Activated naive CD4-positive, alpha-beta T cell treated with anti-CD3 and anti-CD28 coated beads, Interleukin-2, amount 50 U/mL, for 72 hours (primary cell): ENCODE results near the gene DMAC2. TPM values are rescaled to one million over a fixed set of nuclear protein-coding genes. Genes with fewer than 3 reads are reported as not detected.
"Not testable (repeated sequence)": the region's sequence is repeated elsewhere in the genome, so short reads cannot be mapped to it uniquely, and the experiment has no call there.

Experiments used
- ATAC-seq, 2 donors: fragments of 150-1000 bp; cut with Tn5 transposase; 2 replicates each; pipeline ENCODE4 v1.10.0; 2021; ENCODE audit warnings: mild to moderate bottlenecking in 2 of 2, moderate library complexity in 2 of 2
- DNase-seq, 2 donors: peaks; one replicate each; pipeline ENCODE4 v3.0.0; 2021 to 2022; ENCODE audit warnings: low spot score in 2 of 2
- H3K27ac Mint-ChIP-seq, 2 donors: one replicate each; pipeline ENCODE4 v1.8.0; 2022; ENCODE audit warnings: mild to moderate bottlenecking in 2 of 2, mixed read lengths in 2 of 2
- H3K36me3 Mint-ChIP-seq, 2 donors: one replicate each; pipeline ENCODE4 v1.8.0; 2022; ENCODE audit warnings: mixed read lengths in 2 of 2
- H3K9me3 Mint-ChIP-seq, 2 donors: one replicate each; pipeline ENCODE4 v1.8.0; 2022; ENCODE audit warnings: mixed read lengths in 2 of 2
- total RNA-seq, 2 donors: library from RNA; stranded (reverse); gene quantifications; one replicate each; pipeline ENCODE4 v1.2.3, GENCODE V29; 2022

Gene DMAC2
- total RNA-seq = 10 to 100 TPM; 46.7 to 58.5 TPM

- ATAC-seq (peak; percentile 96 to 97), DNase-seq (peak; percentile 89 to 92)
- no peak within 1 kb of the TSS for H3K27ac Mint-ChIP-seq
These were observed at the start of gene DMAC2 for GRCh38 chr19:41439441-41440222. Gene DMAC2 (minus strand): TSS chr19:41439912. CDS start chr19:41439899, 13 bp downstream.

GRCh38 chr19:41486953-41487352 is 47.2 kb upstream of the DMAC2 start:
- H3K36me3 Mint-ChIP-seq = peaks cover 0 to 14% of the 10 kb centered on the region in 2 donors
- not testable (repeated sequence) for H3K9me3 Mint-ChIP-seq, H3K27ac Mint-ChIP-seq, ATAC-seq, DNase-seq

More at GRCh38 chr19:41439441-41440222, at the start of gene DMAC2:
- no peaks in the 10 kb centered on the region for H3K9me3 Mint-ChIP-seq
- no peaks in the 10 kb centered on the region for H3K36me3 Mint-ChIP-seq

DNA sequence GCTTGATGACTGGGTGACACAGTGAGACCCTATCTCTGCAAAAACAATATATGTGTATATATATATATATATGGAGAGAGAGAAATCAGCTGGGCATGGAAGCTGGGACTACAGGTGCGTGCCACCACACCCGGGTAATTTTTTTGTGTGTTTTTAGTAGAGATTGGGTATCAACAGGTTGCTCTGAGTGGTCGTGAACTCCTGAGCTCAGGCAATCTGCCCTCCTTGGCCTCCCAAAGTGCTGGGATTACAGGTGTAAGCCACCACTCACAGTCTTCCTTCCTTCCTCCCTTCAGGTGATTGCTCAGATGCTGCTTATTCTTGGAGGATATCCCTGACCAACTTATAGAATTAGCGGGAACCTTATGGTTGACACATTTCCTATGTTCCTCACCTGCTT is 45.1 kb upstream of the DMAC2 start:
- H3K9me3 Mint-ChIP-seq = peaks cover 0 to 7% of the 10 kb centered on the region in 2 donors
- peaks cover 0 to 14% of the 10 kb centered on the region in 2 donors for H3K36me3 Mint-ChIP-seq
- DNase-seq (no peak), ATAC-seq (no peak)
- H3K27ac Mint-ChIP-seq = peak overlapping the region in 1 of 2 donors; percentile 12

DNA sequence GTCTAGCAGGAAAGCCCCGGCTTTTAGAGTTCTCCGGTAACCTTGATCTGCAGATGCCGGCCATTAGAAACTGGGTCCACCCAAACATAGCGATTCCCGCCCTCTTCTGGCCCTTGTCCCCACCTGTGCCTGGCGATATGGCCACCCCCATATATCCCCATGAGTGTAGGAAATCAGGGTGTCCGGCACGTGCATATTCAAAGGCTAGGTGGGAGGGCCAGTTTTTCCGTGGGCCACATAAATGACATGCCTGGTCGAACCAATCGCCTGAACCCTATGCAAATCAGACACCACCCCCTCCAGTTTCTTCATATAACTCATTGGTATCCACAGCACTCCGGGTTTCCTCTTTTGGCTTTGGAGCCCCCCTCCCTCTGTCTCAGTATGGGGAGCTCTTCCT is 40.6 kb upstream of the DMAC2 start:
- ATAC-seq (no peak), DNase-seq (no peak)
- Mint-ChIP-seq H3K36me3 (no peaks in the 10 kb centered on the region), H3K27ac (peak overlapping the region in 1 of 2 donors; percentile 18), H3K9me3 (no peaks in the 10 kb centered on the region)

GRCh38 chr19:41479757-41480191 is 40.1 kb upstream of the DMAC2 start:
- DNase-seq = no peak

GRCh38 chr19:41478875-41479756 is 39.4 kb upstream of the DMAC2 start:
- DNase-seq = no peak
- no peak for ATAC-seq
- Mint-ChIP-seq H3K9me3 (no peaks in the 10 kb centered on the region), H3K27ac (no peak overlapping the region), H3K36me3 (no peaks in the 10 kb centered on the region)

More at GRCh38 chr19:41479757-41480191, 40.1 kb upstream of the DMAC2 start:
- Mint-ChIP-seq H3K27ac (no peak overlapping the region), H3K36me3 (no peaks in the 10 kb centered on the region), H3K9me3 (no peaks in the 10 kb centered on the region)
- ATAC-seq = no peak

GRCh38 chr19:41478171-41478570 is 38.5 kb upstream of the DMAC2 start:
- DNase-seq = no peak
- ATAC-seq = no peak
- Mint-ChIP-seq H3K9me3 (no peaks in the 10 kb centered on the region), H3K36me3 (no peaks in the 10 kb centered on the region), H3K27ac (no peak overlapping the region)

- no peak for DNase-seq
- ATAC-seq = no peak
- Mint-ChIP-seq H3K36me3 (no peaks in the 10 kb centered on the region), H3K27ac (no peak overlapping the region), H3K9me3 (no peaks in the 10 kb centered on the region)
These were observed 36.9 kb upstream of the DMAC2 start for GRCh38 chr19:41476583-41476982.

DNA sequence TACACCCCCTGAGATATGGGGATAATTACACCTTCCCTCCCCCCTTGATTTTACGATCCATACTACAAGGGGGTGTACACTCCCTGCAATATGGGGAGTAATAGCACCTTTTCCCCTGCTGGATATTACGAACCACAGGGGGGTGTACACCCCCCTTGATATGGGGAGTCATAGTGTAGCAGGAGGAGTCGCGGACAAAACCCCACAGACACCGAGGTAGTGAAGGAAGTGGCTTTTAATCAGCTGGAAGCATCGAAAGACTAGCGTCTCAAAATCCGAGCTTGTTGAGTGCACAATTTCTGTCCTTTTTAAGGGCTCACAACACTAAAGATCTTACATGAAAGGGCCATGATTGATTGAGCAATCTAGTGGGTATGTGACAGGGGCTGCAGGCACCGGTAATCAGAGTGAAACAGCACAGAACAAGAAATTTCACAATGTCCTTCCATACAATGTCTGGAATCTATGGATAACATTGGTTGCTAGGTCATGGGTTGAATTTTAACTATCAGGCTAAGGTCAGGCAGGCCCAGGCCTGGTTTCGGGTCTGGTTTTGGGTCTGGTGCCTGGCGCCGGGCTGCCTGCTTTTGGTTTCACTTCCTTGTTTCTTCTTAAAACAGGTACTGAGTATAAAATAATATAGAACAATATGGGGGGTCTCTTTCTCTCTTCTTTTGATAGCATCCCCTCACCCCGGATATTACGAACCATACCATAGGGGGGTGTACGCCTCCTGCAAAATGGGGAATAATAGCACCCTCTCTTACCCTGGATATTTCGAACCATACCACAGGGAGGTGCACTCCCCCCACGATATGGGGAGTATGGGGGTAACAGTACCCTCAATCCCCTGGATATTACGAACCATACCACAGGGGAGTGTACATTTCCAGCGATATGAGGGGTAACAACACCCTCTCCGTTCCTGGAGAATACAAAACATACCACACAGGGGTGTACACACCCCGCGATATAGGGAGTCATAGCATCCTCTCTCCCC is 23.8 kb upstream of the DMAC2 start:
- peak overlapping the region in 1 of 2 donors; percentile 68 for H3K27ac Mint-ChIP-seq
- not testable (repeated sequence) for DNase-seq, H3K36me3 Mint-ChIP-seq, H3K9me3 Mint-ChIP-seq
- ATAC-seq = peak; percentile 18 to 53

DNA sequence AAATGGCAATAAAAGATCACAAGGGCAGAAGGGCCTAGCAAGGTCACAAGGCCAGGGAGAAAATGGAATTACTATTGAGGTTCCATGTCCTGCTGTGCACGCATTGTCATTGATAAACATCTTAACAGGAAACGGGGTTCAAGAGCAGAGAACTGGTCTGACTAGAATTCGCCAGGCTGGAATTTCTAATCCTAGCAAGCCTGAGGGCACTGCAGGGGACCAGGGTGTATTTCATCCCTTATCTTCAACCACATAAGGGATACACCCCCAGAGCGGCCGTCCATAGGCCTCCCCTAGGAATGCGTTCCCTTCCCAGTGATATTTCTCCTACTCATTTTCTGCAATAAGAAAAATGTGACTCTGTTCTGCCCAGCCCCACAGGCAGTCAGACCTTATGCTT is 22.8 kb upstream of the DMAC2 start:
- ATAC-seq (no peak), DNase-seq (no peak)
- no peaks in the 10 kb centered on the region for H3K9me3 Mint-ChIP-seq
- no peak overlapping the region for H3K27ac Mint-ChIP-seq
- H3K36me3 Mint-ChIP-seq = no peaks in the 10 kb centered on the region

GRCh38 chr19:41457241-41457640 is 17.5 kb upstream of the DMAC2 start:
- Mint-ChIP-seq H3K36me3 (no peaks in the 10 kb centered on the region), H3K9me3 (no peaks in the 10 kb centered on the region), H3K27ac (peak overlapping the region in 1 of 2 donors; percentile 31)
- DNase-seq = no peak
- peak; percentile 93 to 97 for ATAC-seq

DNA sequence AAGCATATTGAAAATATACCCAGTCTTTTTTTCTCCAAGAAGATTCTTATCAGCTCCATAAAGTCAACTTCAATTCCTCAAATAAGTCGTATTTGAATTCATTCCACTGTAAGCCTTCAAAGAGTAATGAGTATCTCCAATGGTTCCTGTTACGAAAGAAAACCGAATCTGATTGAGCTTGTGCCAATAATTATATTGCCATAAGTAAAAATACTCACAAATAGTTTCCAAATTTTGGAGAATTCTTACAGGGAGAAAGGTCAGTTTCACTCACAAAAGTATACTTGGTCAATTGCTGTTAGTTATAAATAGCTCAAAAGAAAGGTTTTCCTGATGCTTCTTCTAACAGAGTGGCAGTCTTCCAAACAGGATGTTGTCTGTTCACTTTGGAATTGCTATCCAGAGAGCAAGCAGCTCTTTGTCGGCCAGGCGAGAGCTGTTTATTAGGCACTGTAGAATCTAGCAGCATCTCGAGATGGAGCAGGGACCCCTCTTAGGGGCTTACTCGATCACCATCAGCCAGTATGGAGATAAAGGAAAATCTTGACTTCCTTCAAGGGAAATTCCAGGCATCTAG is 16.7 kb upstream of the DMAC2 start:
- H3K27ac Mint-ChIP-seq = no peak overlapping the region
- no peaks in the 10 kb centered on the region for H3K36me3 Mint-ChIP-seq
- H3K9me3 Mint-ChIP-seq = no peaks in the 10 kb centered on the region
- no peak for ATAC-seq
- DNase-seq = no peak

DNA sequence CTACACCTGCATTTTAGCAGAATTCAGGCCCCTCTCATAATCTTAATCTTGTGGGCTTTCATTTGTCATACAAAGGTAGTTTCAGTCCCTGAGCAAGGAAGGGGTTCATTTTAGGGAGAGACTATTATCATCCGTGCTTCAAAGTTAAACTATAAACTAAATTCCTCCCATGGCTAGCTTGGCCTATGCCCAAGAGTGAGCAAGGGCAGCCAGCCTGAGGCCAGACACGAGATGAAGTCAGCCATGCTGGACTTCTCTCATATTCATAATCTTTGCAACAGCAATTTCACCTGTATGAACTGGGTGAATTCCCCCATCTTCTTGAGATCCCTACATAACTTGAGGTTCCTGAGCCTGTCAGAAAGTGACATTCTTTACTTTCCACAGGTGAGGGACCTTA is 16.2 kb upstream of the DMAC2 start:
- no peak for DNase-seq
- Mint-ChIP-seq H3K36me3 (no peaks in the 10 kb centered on the region), H3K27ac (no peak overlapping the region), H3K9me3 (no peaks in the 10 kb centered on the region)
- no peak for ATAC-seq

- no peaks in the 10 kb centered on the region for H3K9me3 Mint-ChIP-seq
- no peak for DNase-seq
- no peak overlapping the region for H3K27ac Mint-ChIP-seq
- no peak for ATAC-seq
- no peaks in the 10 kb centered on the region for H3K36me3 Mint-ChIP-seq
These were observed 13.0 kb upstream of the DMAC2 start for GRCh38 chr19:41452584-41453275.

GRCh38 chr19:41449865-41450178 is 10.1 kb upstream of the DMAC2 start:
- Mint-ChIP-seq H3K27ac (peak overlapping the region in 1 of 2 donors; percentile 59), H3K36me3 (no peaks in the 10 kb centered on the region), H3K9me3 (no peaks in the 10 kb centered on the region)
- DNase-seq = no peak
- peak; percentile 9 to 36 for ATAC-seq
